GM23338 (cell line): ENCODE results near the gene ENC1. TPM values are rescaled to one million over a fixed set of nuclear protein-coding genes. Genes with fewer than 3 reads are reported as not detected.

Experiments used
- ATAC-seq: fragments of 200-7000 bp; cut with Tn5 transposase; 3 replicates; pipeline ENCODE4 v1.9.1; 2020
- DNase-seq: peaks from one replicate; pipeline ENCODE4 v3.0.0-alpha.2; 2015; ENCODE audit warnings: low spot score
- H2AFZ ChIP-seq: fragments of 200-600 bp; sonication (generic); 2 replicates; pipeline ENCODE4 v1.8.0; 2016; ENCODE audit warnings: antibody characterized with exemption, mild to moderate bottlenecking, moderate library complexity
- H3F3A ChIP-seq: fragments of 200-600 bp; sonication (generic); replicated peaks from 2 replicates; pipeline ENCODE4 v1.8.0; 2017; ENCODE audit warnings: antibody characterized with exemption, mixed run types, low read depth
- H3K27ac ChIP-seq: fragments of 200-600 bp; sonication (generic); 2 replicates; pipeline ENCODE4 v1.6.1; 2016; ENCODE audit warnings: low read depth
- H3K27me3 ChIP-seq: fragments of 200-600 bp; sonication (generic); 2 replicates; pipeline ENCODE4 v1.8.0; 2016; ENCODE audit warnings: mild to moderate bottlenecking, mixed run types, moderate library complexity; ENCODE audit not compliant: insufficient read depth
- H3K36me3 ChIP-seq: fragments of 200-600 bp; sonication (generic); 2 replicates; pipeline ENCODE4 v1.8.0; 2016; ENCODE audit warnings: mild to moderate bottlenecking; ENCODE audit not compliant: insufficient read depth
- H3K4me1 ChIP-seq: fragments of 200-600 bp; sonication (generic); 2 replicates; pipeline ENCODE4 v1.8.0; 2016; ENCODE audit warnings: mild to moderate bottlenecking, moderate library complexity; ENCODE audit not compliant: insufficient read depth
- H3K4me2 ChIP-seq: fragments of 200-600 bp; sonication (generic); 2 replicates; pipeline ENCODE4 v1.7.1; 2017; ENCODE audit warnings: mixed run types
- H3K4me3 ChIP-seq: fragments of 200-600 bp; sonication (generic); 2 replicates; pipeline ENCODE4 v1.6.1; 2016; ENCODE audit warnings: mixed run types
- H3K79me2 ChIP-seq: fragments of 200-600 bp; sonication (generic); replicated peaks from 2 replicates; pipeline ENCODE4 v1.8.0; 2017; ENCODE audit warnings: mild to moderate bottlenecking; ENCODE audit not compliant: insufficient read depth
- H3K9me2 ChIP-seq: fragments of 200-600 bp; sonication (generic); 2 replicates; pipeline ENCODE4 v1.8.0; 2017; ENCODE audit not compliant: insufficient read depth
- H4K20me1 ChIP-seq: fragments of 200-600 bp; sonication (generic); replicated peaks from 2 replicates; pipeline ENCODE4 v1.8.0; 2017; ENCODE audit warnings: mild to moderate bottlenecking; ENCODE audit not compliant: insufficient read depth
- H3K27ac Mint-ChIP-seq: 2 replicates; pipeline ENCODE4 v1.8.0; 2020; ENCODE audit warnings: inconsistent platforms, mild to moderate bottlenecking, moderate library complexity, mixed read lengths
- H3K27me3 Mint-ChIP-seq: 3 replicates; pipeline ENCODE4 v1.8.0; 2022; ENCODE audit warnings: low read depth, mild to moderate bottlenecking, moderate library complexity, mixed read lengths, inconsistent platforms; ENCODE audit not compliant: insufficient read depth, poor library complexity
- H3K36me3 Mint-ChIP-seq: 3 replicates; pipeline ENCODE4 v1.8.0; 2021; ENCODE audit warnings: low read depth, mild to moderate bottlenecking, inconsistent platforms, moderate library complexity, mixed read lengths
- H3K4me1 Mint-ChIP-seq: 3 replicates; pipeline ENCODE4 v1.8.0; 2020; ENCODE audit warnings: mild to moderate bottlenecking, inconsistent platforms, mixed read lengths
- H3K4me3 Mint-ChIP-seq: 3 replicates; pipeline ENCODE4 v1.8.0; 2021; ENCODE audit warnings: moderate library complexity, mild to moderate bottlenecking, inconsistent platforms, mixed read lengths
- H3K9me3 Mint-ChIP-seq: 3 replicates; pipeline ENCODE4 v1.8.0; 2020; ENCODE audit warnings: moderate library complexity, mild to moderate bottlenecking, inconsistent platforms, mixed read lengths
- CREB1 ChIP-seq: fragments of 250-450 bp; sonication (Bioruptor Pico); IDR thresholded peaks from 2 replicates; pipeline ENCODE4 v1.5.0; 2020; ENCODE audit warnings: low read depth, mild to moderate bottlenecking, moderate library complexity
- ETS1 ChIP-seq: IDR thresholded peaks from 2 replicates; pipeline ENCODE4 v1.6.1; 2016; ENCODE audit warnings: antibody characterized with exemption
- JUNB ChIP-seq: IDR thresholded peaks from one replicate; pipeline ENCODE4 v1.6.1; 2016; ENCODE audit warnings: antibody characterized with exemption; ENCODE audit not compliant: unreplicated experiment
- NANOG ChIP-seq: IDR thresholded peaks from 2 replicates; pipeline ENCODE4 v1.6.1; 2016; ENCODE audit warnings: antibody characterized with exemption, borderline replicate concordance
- POLR2AphosphoS5 ChIP-seq: IDR thresholded peaks from 2 replicates; pipeline ENCODE4 v1.6.1; 2016; ENCODE audit warnings: antibody characterized with exemption, low read depth
- STAT1 ChIP-seq: IDR thresholded peaks from one replicate; pipeline ENCODE4 v1.6.1; 2016; ENCODE audit warnings: antibody characterized with exemption; ENCODE audit not compliant: unreplicated experiment
- ZNF462 ChIP-seq: fragments of 250-450 bp; sonication (Bioruptor Pico); IDR thresholded peaks from 2 replicates; pipeline ENCODE4 v1.5.0; 2020; ENCODE audit warnings: mild to moderate bottlenecking, moderate library complexity
- polyA plus RNA-seq: library from polyadenylated mRNA; unstranded; fragments of >200 nt; fragmentation: Nextera tagmentation; extraction: Ambion mirVana; gene quantifications from 2 replicates; pipeline ENCODE4 v1.2.1, GENCODE V29; 2016
- total RNA-seq: library from RNA; depleted of rRNA; stranded (reverse); fragments of >200 nt; shearing (Covaris generic); gene quantifications from 2 replicates; pipeline ENCODE4 v1.2.3, GENCODE V29; 2014

The ENC1 gene
- total and polyA plus RNA-seq, 2 experiments from 2014 or later = 8.2 to 27.9 TPM

- H3F3A ChIP-seq = no peaks in the 10 kb centered on the region
- no peaks in the 10 kb centered on the region; the same call in 1 of the 2 replicates for H3K9me2 ChIP-seq
- Mint-ChIP-seq H3K4me3 (no peak overlapping the region), H3K4me1 (peaks cover 42% of the 10 kb centered on the region), H3K27me3 (peaks cover 8% of the 10 kb centered on the region), H3K9me3 (peaks cover 7% of the 10 kb centered on the region; the same call in 2 of the 3 replicates), H3K36me3 (no peaks in the 10 kb centered on the region), H3K27ac (no peak overlapping the region)
- peak overlapping the region; percentile 65; the same call in 1 of the 2 replicates for H3K4me2 ChIP-seq
- H4K20me1 ChIP-seq = no peaks in the 10 kb centered on the region
- H3K27ac ChIP-seq = no peak overlapping the region
- H2AFZ ChIP-seq = no peak overlapping the region
- no peaks in the 10 kb centered on the region for H3K36me3 ChIP-seq
- H3K27me3 ChIP-seq = no peaks in the 10 kb centered on the region
- H3K79me2 ChIP-seq = no peaks in the 10 kb centered on the region
- DNase-seq = no peak
- ATAC-seq = no peak; the same call in 1 of the 3 replicates
- peaks cover 19% of the 10 kb centered on the region for H3K4me1 ChIP-seq
- no peak overlapping the region for H3K4me3 ChIP-seq
- TF ChIP-seq ZNF462 (CRISPR knock-in tag) (no peak), JUNB (no peak), POLR2AphosphoS5 (no peak), ETS1 (no peak), CREB1 (no peak), STAT1 (no peak), NANOG (no peak)
These were observed 19.0 kb downstream of the ENC1 start for GRCh38 chr5:74621492-74621891.
